SK-N-SH (cell line): Measurements from ENCODE around the gene BABAM2.

ENCODE experiments used
- RXRA ChIP-seq: IDR thresholded peaks from 2 replicates; pipeline ENCODE4 v1.4.0; 2012; ENCODE audit warnings: low read depth, mild to moderate bottlenecking, borderline replicate concordance
- TCF12 ChIP-seq: IDR thresholded peaks from 2 replicates; pipeline ENCODE4 v1.4.0; 2012
- TF ChIP-seq, protein P1 (sequence below): fragments of 200-600 bp; sonication (generic); IDR thresholded peaks from 2 replicates; pipeline ENCODE4 v1.6.1; 2017; ENCODE audit warnings: antibody characterized with exemption, mild to moderate bottlenecking, moderate library complexity

DNA sequence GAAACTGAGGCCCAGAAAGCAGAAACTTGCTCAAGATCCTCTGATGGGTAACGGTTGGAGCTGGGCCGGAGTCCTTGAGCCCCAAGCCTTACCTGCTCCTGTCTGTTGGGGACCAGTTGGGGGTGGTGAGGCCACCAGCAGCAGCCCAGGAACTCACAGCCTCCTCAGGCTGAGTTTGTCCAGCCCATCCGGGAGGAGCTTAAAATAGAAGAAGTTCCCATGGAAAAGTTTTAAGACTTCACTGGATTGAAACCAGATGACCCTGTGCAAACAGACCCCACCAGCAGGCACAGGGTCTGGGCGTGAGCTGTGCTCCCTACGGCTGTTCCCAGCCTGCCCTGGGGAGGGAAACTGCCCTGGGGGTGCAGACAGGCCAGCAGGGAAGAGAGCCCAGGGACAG, 461.6 kb downstream of the BABAM2 start:
- TF ChIP-seq TCF12 = peak; percentile 62
- TF ChIP-seq, protein P1, sequence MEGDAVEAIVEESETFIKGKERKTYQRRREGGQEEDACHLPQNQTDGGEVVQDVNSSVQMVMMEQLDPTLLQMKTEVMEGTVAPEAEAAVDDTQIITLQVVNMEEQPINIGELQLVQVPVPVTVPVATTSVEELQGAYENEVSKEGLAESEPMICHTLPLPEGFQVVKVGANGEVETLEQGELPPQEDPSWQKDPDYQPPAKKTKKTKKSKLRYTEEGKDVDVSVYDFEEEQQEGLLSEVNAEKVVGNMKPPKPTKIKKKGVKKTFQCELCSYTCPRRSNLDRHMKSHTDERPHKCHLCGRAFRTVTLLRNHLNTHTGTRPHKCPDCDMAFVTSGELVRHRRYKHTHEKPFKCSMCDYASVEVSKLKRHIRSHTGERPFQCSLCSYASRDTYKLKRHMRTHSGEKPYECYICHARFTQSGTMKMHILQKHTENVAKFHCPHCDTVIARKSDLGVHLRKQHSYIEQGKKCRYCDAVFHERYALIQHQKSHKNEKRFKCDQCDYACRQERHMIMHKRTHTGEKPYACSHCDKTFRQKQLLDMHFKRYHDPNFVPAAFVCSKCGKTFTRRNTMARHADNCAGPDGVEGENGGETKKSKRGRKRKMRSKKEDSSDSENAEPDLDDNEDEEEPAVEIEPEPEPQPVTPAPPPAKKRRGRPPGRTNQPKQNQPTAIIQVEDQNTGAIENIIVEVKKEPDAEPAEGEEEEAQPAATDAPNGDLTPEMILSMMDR = no peak
- no peak for TF ChIP-seq RXRA
